WTC11 (cell line): ENCODE data around the gene HSD17B14.

Experiments
- CREB1 ChIP-seq: sonication (generic); formaldehyde crosslinking; IDR thresholded peaks from 2 replicates; pipeline ENCODE4 v1.8.0; 2023; ENCODE audit warnings: mild to moderate bottlenecking, missing genetic modification reagents
- FOXJ3 ChIP-seq: sonication (generic); formaldehyde crosslinking; IDR thresholded peaks from 2 replicates; pipeline ENCODE4 v1.9.0; 2021; ENCODE audit warnings: missing genetic modification reagents, mild to moderate bottlenecking, borderline replicate concordance
- JUN ChIP-seq: sonication (generic); formaldehyde crosslinking; IDR thresholded peaks from 2 replicates; pipeline ENCODE4 v1.8.0; 2023; ENCODE audit warnings: mild to moderate bottlenecking, missing genetic modification reagents
- SMAD3 ChIP-seq: sonication (generic); formaldehyde crosslinking; IDR thresholded peaks from 2 replicates; pipeline ENCODE4 v1.8.0; 2022; ENCODE audit warnings: missing genetic modification reagents, mild to moderate bottlenecking, borderline replicate concordance
- TEAD4 ChIP-seq: sonication (generic); formaldehyde crosslinking; IDR thresholded peaks from 2 replicates; pipeline ENCODE4 v1.8.0; 2022; ENCODE audit warnings: mild to moderate bottlenecking, missing genetic modification reagents
- TF ChIP-seq, protein P1 (sequence below): sonication (generic); formaldehyde crosslinking; IDR thresholded peaks from 2 replicates; pipeline ENCODE4 v1.8.0; 2023; ENCODE audit warnings: missing genetic modification reagents
- TF ChIP-seq, protein P2 (sequence below): fragments of 200-600 bp; IDR thresholded peaks from 2 replicates; pipeline ENCODE4 v1.8.0; 2022; ENCODE audit warnings: antibody characterized with exemption
- TF ChIP-seq, protein P3 (sequence below): sonication (generic); formaldehyde crosslinking; IDR thresholded peaks from 2 replicates; pipeline ENCODE4 v1.8.1; 2023; ENCODE audit warnings: mild to moderate bottlenecking, missing genetic modification reagents, moderate library complexity

DNA sequence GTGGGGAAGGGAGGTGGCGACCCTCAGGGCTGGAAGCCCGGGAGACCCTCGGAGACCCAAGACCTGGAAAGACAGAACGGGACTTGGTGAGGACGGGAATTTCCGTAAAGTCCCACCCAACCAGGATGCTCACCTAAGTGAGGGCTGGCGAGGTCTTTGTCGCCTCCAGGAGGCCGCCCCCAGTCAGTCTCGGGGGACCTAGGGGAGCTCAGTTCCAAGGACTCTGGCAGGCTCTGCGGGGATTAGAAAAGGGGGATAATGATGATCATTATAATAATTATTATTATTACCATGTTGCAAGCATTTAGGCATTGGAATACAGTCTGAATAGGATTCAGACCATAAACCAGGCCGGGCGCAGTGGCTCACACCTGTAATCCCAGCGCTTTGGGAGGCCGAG is 9.1 kb upstream of the HSD17B14 start:
- TF ChIP-seq, protein P1, sequence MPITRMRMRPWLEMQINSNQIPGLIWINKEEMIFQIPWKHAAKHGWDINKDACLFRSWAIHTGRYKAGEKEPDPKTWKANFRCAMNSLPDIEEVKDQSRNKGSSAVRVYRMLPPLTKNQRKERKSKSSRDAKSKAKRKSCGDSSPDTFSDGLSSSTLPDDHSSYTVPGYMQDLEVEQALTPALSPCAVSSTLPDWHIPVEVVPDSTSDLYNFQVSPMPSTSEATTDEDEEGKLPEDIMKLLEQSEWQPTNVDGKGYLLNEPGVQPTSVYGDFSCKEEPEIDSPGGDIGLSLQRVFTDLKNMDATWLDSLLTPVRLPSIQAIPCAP (CRISPR knock-in tag), result no peak
- TF ChIP-seq, protein P2, sequence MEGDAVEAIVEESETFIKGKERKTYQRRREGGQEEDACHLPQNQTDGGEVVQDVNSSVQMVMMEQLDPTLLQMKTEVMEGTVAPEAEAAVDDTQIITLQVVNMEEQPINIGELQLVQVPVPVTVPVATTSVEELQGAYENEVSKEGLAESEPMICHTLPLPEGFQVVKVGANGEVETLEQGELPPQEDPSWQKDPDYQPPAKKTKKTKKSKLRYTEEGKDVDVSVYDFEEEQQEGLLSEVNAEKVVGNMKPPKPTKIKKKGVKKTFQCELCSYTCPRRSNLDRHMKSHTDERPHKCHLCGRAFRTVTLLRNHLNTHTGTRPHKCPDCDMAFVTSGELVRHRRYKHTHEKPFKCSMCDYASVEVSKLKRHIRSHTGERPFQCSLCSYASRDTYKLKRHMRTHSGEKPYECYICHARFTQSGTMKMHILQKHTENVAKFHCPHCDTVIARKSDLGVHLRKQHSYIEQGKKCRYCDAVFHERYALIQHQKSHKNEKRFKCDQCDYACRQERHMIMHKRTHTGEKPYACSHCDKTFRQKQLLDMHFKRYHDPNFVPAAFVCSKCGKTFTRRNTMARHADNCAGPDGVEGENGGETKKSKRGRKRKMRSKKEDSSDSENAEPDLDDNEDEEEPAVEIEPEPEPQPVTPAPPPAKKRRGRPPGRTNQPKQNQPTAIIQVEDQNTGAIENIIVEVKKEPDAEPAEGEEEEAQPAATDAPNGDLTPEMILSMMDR, result no peak
- TF ChIP-seq JUN (no peak), CREB1 (CRISPR knock-in tag) (no peak), FOXJ3 (no peak), TEAD4 (no peak), SMAD3 (CRISPR knock-in tag) (no peak)
- TF ChIP-seq, protein P3, sequence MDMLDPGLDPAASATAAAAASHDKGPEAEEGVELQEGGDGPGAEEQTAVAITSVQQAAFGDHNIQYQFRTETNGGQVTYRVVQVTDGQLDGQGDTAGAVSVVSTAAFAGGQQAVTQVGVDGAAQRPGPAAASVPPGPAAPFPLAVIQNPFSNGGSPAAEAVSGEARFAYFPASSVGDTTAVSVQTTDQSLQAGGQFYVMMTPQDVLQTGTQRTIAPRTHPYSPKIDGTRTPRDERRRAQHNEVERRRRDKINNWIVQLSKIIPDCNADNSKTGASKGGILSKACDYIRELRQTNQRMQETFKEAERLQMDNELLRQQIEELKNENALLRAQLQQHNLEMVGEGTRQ (CRISPR knock-in tag), result no peak
